Natural killer cell (primary cell): ENCODE data around the gene INAFM2. TPM values are rescaled to one million over a fixed set of nuclear protein-coding genes. Genes with fewer than 3 reads are reported as not detected.

ENCODE experiments used
- ATAC-seq, 3 donors: fragments of 150-1000 bp in 2 of 3; fragments of 200-7000 bp in 1 of 3; cut with Tn5 transposase; 1 replicate in 1 of 3; 2 replicates in 2 of 3; pipeline ENCODE4 v1.10.0; 2021; ENCODE audit warnings: mild to moderate bottlenecking in 2 of 3, moderate library complexity in 2 of 3
- DNase-seq, 2 donors: peaks; one replicate each; pipeline versions ENCODE4 v3.0.0 to v3.0.0-alpha.2; 2013 to 2021; ENCODE audit warnings: mixed read lengths in 1 of 2
- H3K27ac ChIP-seq: one replicate; pipeline ENCODE4 v1.5.1; 2013; ENCODE audit warnings: mild to moderate bottlenecking, low read length
- H3K27me3 ChIP-seq: one replicate; pipeline ENCODE4 v1.6.1; 2013; ENCODE audit warnings: low read length; ENCODE audit not compliant: control insufficient read depth, insufficient read depth
- H3K36me3 ChIP-seq: one replicate; pipeline ENCODE4 v1.6.1; 2013; ENCODE audit warnings: low read length; ENCODE audit not compliant: control insufficient read depth, insufficient read depth
- H3K4me1 ChIP-seq: one replicate; pipeline ENCODE4 v1.6.1; 2013; ENCODE audit warnings: low read length; ENCODE audit not compliant: control insufficient read depth, insufficient read depth
- H3K4me3 ChIP-seq: one replicate; pipeline ENCODE4 v1.5.1; 2013; ENCODE audit warnings: low read length
- H3K9me3 ChIP-seq: one replicate; pipeline ENCODE4 v1.6.1; 2013; ENCODE audit warnings: low read length; ENCODE audit not compliant: control insufficient read depth, insufficient read depth
- H3K27ac Mint-ChIP-seq, 2 donors: one replicate each; pipeline ENCODE4 v1.8.0; 2022; ENCODE audit warnings: mild to moderate bottlenecking in 2 of 2, mixed read lengths in 2 of 2, moderate library complexity in 1 of 2
- H3K27me3 Mint-ChIP-seq, 2 donors: one replicate each; pipeline ENCODE4 v1.8.0; 2022; ENCODE audit warnings: low read depth in 2 of 2, mixed read lengths in 2 of 2
- H3K36me3 Mint-ChIP-seq: one replicate; pipeline ENCODE4 v1.8.0; 2022; ENCODE audit warnings: mixed read lengths
- H3K4me1 Mint-ChIP-seq, 2 donors: one replicate each; pipeline ENCODE4 v1.8.0; 2022; ENCODE audit warnings: mixed read lengths in 2 of 2
- H3K4me3 Mint-ChIP-seq: one replicate; pipeline ENCODE4 v1.8.0; 2022; ENCODE audit warnings: mild to moderate bottlenecking, moderate library complexity, mixed read lengths
- H3K9me3 Mint-ChIP-seq, 2 donors: one replicate each; pipeline ENCODE4 v1.8.0; 2022; ENCODE audit warnings: mixed read lengths in 2 of 2
- CTCF ChIP-seq: fragments of 200-600 bp; IDR thresholded peaks from one replicate; pipeline ENCODE4 v1.8.0; 2022; ENCODE audit warnings: antibody characterized with exemption
- WGBS: methylation state at CpG from one replicate; pipeline ENCODE4 v1.1.7; 2013; ENCODE audit warnings: missing lambda C conversion rate; ENCODE audit not compliant: insufficient coverage; 5-methylcytosine and 5-hydroxymethylcytosine counted together
- intact Hi-C: fragments of 100-400 bp; cut with micrococcal nuclease; formaldehyde crosslinking; loops from one replicate; pipeline ENCODE4 v1.14.2; 2022
- total RNA-seq, 4 donors: library from RNA; stranded (reverse); fragments of 120-200 nt in 1 of 4; gene quantifications; one replicate each; pipeline versions ENCODE4 v1.2.3 to v1.2.4, GENCODE V29; 2013 to 2022

Gene INAFM2
- total RNA-seq, 3 donors from 2014 or later (not counting 1 experiment from before 2014, with no cell fraction given) = 14.0 to 21.7 (median 15.1) TPM

- peaks cover 93% of the 10 kb centered on the region for H3K36me3 ChIP-seq
- ATAC-seq (no peak), DNase-seq (no peak)
- no peak for TF ChIP-seq CTCF
- Mint-ChIP-seq H3K36me3 (peaks cover 8% of the 10 kb centered on the region), H3K27me3 (no peaks in the 10 kb centered on the region), H3K4me3 (no peak overlapping the region), H3K9me3 (no peaks in the 10 kb centered on the region), H3K4me1 (peaks cover 7 to 19% of the 10 kb centered on the region in 2 donors), H3K27ac (no peak overlapping the region)
- H3K4me1 ChIP-seq = no peaks in the 10 kb centered on the region
- no peaks in the 10 kb centered on the region for H3K9me3 ChIP-seq
- H3K4me3 ChIP-seq = no peak overlapping the region
- 98% methylated on average over 10 of the region's 10 CpGs for WGBS
- intact Hi-C loops = no loop called here
- no peaks in the 10 kb centered on the region for H3K27me3 ChIP-seq
- no peak overlapping the region for H3K27ac ChIP-seq
Measured at GRCh38 chr15:40297356-40297755, 26.1 kb upstream of the INAFM2 start.

- peaks cover 9 to 20% of the 10 kb centered on the region in 2 donors for H3K4me1 Mint-ChIP-seq
- no peak overlapping the region for H3K27ac ChIP-seq
- H3K9me3 Mint-ChIP-seq = no peaks in the 10 kb centered on the region
- no peaks in the 10 kb centered on the region for H3K27me3 ChIP-seq
- H3K4me1 ChIP-seq = peaks cover 3% of the 10 kb centered on the region
- 89% methylated on average over 17 of the region's 17 CpGs for WGBS
- H3K36me3 ChIP-seq = peaks cover 93% of the 10 kb centered on the region
- intact Hi-C loops = no loop called here
- no peaks in the 10 kb centered on the region for H3K9me3 ChIP-seq
- no peak for TF ChIP-seq CTCF
- no peak overlapping the region for H3K4me3 ChIP-seq
- H3K4me3 Mint-ChIP-seq = no peak overlapping the region
- DNase-seq (no peak), ATAC-seq (no peak)
- H3K36me3 Mint-ChIP-seq = peaks cover 8% of the 10 kb centered on the region
- H3K27me3 Mint-ChIP-seq = no peaks in the 10 kb centered on the region
- H3K27ac Mint-ChIP-seq = no peak overlapping the region
Measured at GRCh38 chr15:40298216-40298935, 25.1 kb upstream of the INAFM2 start.

- Mint-ChIP-seq H3K9me3 (no peaks in the 10 kb centered on the region), H3K36me3 (peaks cover 8% of the 10 kb centered on the region), H3K4me3 (no peak overlapping the region), H3K4me1 (peaks cover 29 to 39% of the 10 kb centered on the region in 2 donors), H3K27me3 (no peaks in the 10 kb centered on the region), H3K27ac (no peak overlapping the region)
- Histone ChIP-seq H3K36me3 (peaks cover 86% of the 10 kb centered on the region), H3K4me3 (no peak overlapping the region), H3K9me3 (no peaks in the 10 kb centered on the region), H3K4me1 (peaks cover 13% of the 10 kb centered on the region), H3K27me3 (no peaks in the 10 kb centered on the region), H3K27ac (no peak overlapping the region)
- WGBS = 100% methylated on average over 1 of the region's 2 CpGs
- no peak for TF ChIP-seq CTCF
- no peak for ATAC-seq
- intact Hi-C loops = no loop called here
- no peak for DNase-seq
Measured at GRCh38 chr15:40300367-40300766, 23.1 kb upstream of the INAFM2 start.

GRCh38 chr15:40300771-40301170 is 22.7 kb upstream of the INAFM2 start:
- Mint-ChIP-seq H3K36me3 (peaks cover 8% of the 10 kb centered on the region), H3K27ac (no peak overlapping the region), H3K9me3 (no peaks in the 10 kb centered on the region), H3K27me3 (no peaks in the 10 kb centered on the region), H3K4me3 (no peak overlapping the region), H3K4me1 (peaks cover 33 to 37% of the 10 kb centered on the region in 2 donors)
- WGBS = 95% methylated on average over 2 of the region's 2 CpGs
- Histone ChIP-seq H3K9me3 (no peaks in the 10 kb centered on the region), H3K36me3 (peaks cover 82% of the 10 kb centered on the region), H3K27ac (no peak overlapping the region), H3K4me1 (peaks cover 17% of the 10 kb centered on the region), H3K4me3 (no peak overlapping the region), H3K27me3 (no peaks in the 10 kb centered on the region)
- intact Hi-C loops = no loop called here
- ATAC-seq = no peak
- DNase-seq = no peak
- no peak for TF ChIP-seq CTCF
